NCI-H524 treated with DMSO at 0.1 percent for 48 hours (cell line): Measurements from ENCODE around the gene WNT7A.

Source experiments
- DNase-seq: peaks from one replicate; lab custom pipeline; 2025; lab: John Stamatoyannopoulos, UW

The WNT7A gene

GRCh38 chr3:13792512-13793371, 87.1 kb downstream of the WNT7A start:
- DNase-seq: no peak

- DNase-seq: no peak
Measured at GRCh38 chr3:13792051-13792490, 87.8 kb downstream of the WNT7A start.

- no peak for DNase-seq
Measured at GRCh38 chr3:13791198-13792050, 88.4 kb downstream of the WNT7A start.

- DNase-seq: no peak
Measured at GRCh38 chr3:13790376-13791197, 89.3 kb downstream of the WNT7A start.

- peak; percentile 52 for DNase-seq
Measured at GRCh38 chr3:13788522-13789424, 91.1 kb downstream of the WNT7A start.

GRCh38 chr3:13787533-13788132, 92.2 kb downstream of the WNT7A start:
- DNase-seq: no peak

- no peak for DNase-seq
Measured at GRCh38 chr3:13786811-13787210, 93.1 kb downstream of the WNT7A start.

GRCh38 chr3:13785853-13786436, 93.9 kb downstream of the WNT7A start:
- no peak for DNase-seq

GRCh38 chr3:13785351-13785750, 94.5 kb downstream of the WNT7A start:
- DNase-seq: no peak

- peak; percentile 90 for DNase-seq
Measured at GRCh38 chr3:13783476-13783875, 96.4 kb downstream of the WNT7A start.

- no peak for DNase-seq
Measured at GRCh38 chr3:13782501-13782900, 97.4 kb downstream of the WNT7A start.

GRCh38 chr3:13781417-13781816, 98.5 kb downstream of the WNT7A start:
- no peak for DNase-seq

- no peak for DNase-seq
Measured at GRCh38 chr3:13780432-13781176, 99.3 kb downstream of the WNT7A start.

GRCh38 chr3:13776253-13777050, 103.4 kb downstream of the WNT7A start:
- DNase-seq: no peak

GRCh38 chr3:13772885-13773745, 106.8 kb downstream of the WNT7A start:
- no peak for DNase-seq

- DNase-seq: no peak
Measured at GRCh38 chr3:13772321-13772745, 107.5 kb downstream of the WNT7A start.

- no peak for DNase-seq
Measured at GRCh38 chr3:13771496-13771895, 108.4 kb downstream of the WNT7A start.
